ENCODE results near the gene ESM1.

The ESM1 gene

GRCh38 chr5:55030676-55031369 lies 45.4 kb upstream of the ESM1 start:
- no peaks in the 10 kb centered on the region for H3K9me2 ChIP-seq (replicated peaks; ENCODE audit: low read depth, low read length)
- TF ChIP-seq CTCF (conservative IDR thresholded peaks at IDR 0.05; ENCODE audit: low read length) (no peak), EZH2phosphoT487 (IDR thresholded peaks at IDR 0.05; ENCODE audit: borderline replicate concordance) (no peak)
- no peaks in the 10 kb centered on the region for H3K27me3 ChIP-seq (ENCODE audit: insufficient read depth, low read length, poor library complexity, severe bottlenecking)
- no peaks in the 10 kb centered on the region for H3K36me3 ChIP-seq (ENCODE audit: insufficient read depth, low read length)
- no peaks in the 10 kb centered on the region for H4K20me1 ChIP-seq (ENCODE audit: insufficient read depth, low read length, poor library complexity, severe bottlenecking)
- no peaks in the 10 kb centered on the region for H3F3A ChIP-seq (ENCODE audit: low read depth)
- no peak overlapping the region for H3K4me2 ChIP-seq (ENCODE audit: low read depth, low read length, poor library complexity, severe bottlenecking)
- no peak overlapping the region for H3K4me3 ChIP-seq (ENCODE audit: low read length, poor library complexity, severe bottlenecking)
- no peaks in the 10 kb centered on the region; the same call in 1 of the 2 replicates for H3K9me3 ChIP-seq (ENCODE audit: insufficient read depth, low read depth, low read length)
- no peak overlapping the region for H2AFZ ChIP-seq (ENCODE audit: low read length)
- no peaks in the 10 kb centered on the region for H3K79me2 ChIP-seq (ENCODE audit: insufficient read depth, low read length)
- no peak overlapping the region for H3K9ac ChIP-seq (ENCODE audit: low read depth, low read length, poor library complexity, severe bottlenecking)
- H3K4me1 ChIP-seq (ENCODE audit: insufficient read depth, low read length, poor library complexity, severe bottlenecking): peaks cover 34% of the 10 kb centered on the region

DNA sequence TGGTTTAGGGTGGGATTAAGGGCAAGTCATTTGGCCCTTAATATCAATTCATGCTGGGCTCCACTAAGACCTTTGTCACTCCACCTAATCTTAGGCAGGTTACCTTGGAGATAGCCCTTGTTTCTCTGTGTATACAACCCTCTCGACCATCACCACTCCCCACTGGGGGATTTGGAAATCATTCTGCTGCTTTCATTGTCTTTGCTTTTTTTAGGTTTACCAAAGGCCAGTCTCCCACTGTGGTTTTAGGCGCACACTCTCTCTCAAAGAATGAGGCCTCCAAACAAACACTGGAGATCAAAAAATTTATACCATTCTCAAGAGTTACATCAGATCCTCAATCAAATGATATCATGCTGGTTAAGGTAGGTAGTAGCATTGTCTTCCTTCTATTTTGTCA lies 44.8 kb upstream of the ESM1 start:
- peaks cover 34% of the 10 kb centered on the region for H3K4me1 ChIP-seq (ENCODE audit: insufficient read depth, low read length, poor library complexity, severe bottlenecking)
- H3K36me3 ChIP-seq (ENCODE audit: insufficient read depth, low read length): no peaks in the 10 kb centered on the region
- no peak overlapping the region for H3K9ac ChIP-seq (ENCODE audit: low read depth, low read length, poor library complexity, severe bottlenecking)
- H3K79me2 ChIP-seq (ENCODE audit: insufficient read depth, low read length): no peaks in the 10 kb centered on the region
- no peak for TF ChIP-seq EZH2phosphoT487 (IDR thresholded peaks at IDR 0.05; ENCODE audit: borderline replicate concordance)
- no peak for TF ChIP-seq CTCF (conservative IDR thresholded peaks at IDR 0.05; ENCODE audit: low read length)
- no peak overlapping the region for H2AFZ ChIP-seq (ENCODE audit: low read length)
- no peak overlapping the region for H3K4me2 ChIP-seq (ENCODE audit: low read depth, low read length, poor library complexity, severe bottlenecking)
- no peaks in the 10 kb centered on the region; the same call in 1 of the 2 replicates for H3K9me3 ChIP-seq (ENCODE audit: insufficient read depth, low read depth, low read length)
- H3K9me2 ChIP-seq (replicated peaks; ENCODE audit: low read depth, low read length): no peaks in the 10 kb centered on the region
- no peaks in the 10 kb centered on the region for H3K27me3 ChIP-seq (ENCODE audit: insufficient read depth, low read length, poor library complexity, severe bottlenecking)
- H3K4me3 ChIP-seq (ENCODE audit: low read length, poor library complexity, severe bottlenecking): no peak overlapping the region
- H3F3A ChIP-seq (ENCODE audit: low read depth): no peaks in the 10 kb centered on the region
- no peaks in the 10 kb centered on the region for H4K20me1 ChIP-seq (ENCODE audit: insufficient read depth, low read length, poor library complexity, severe bottlenecking)

- TF ChIP-seq EZH2phosphoT487 (IDR thresholded peaks at IDR 0.05; ENCODE audit: borderline replicate concordance): no peak
- no peak for TF ChIP-seq CTCF (conservative IDR thresholded peaks at IDR 0.05; ENCODE audit: low read length)
- Histone ChIP-seq H3K27me3 (ENCODE audit: insufficient read depth, low read length, poor library complexity, severe bottlenecking) (no peaks in the 10 kb centered on the region), H3K4me3 (ENCODE audit: low read length, poor library complexity, severe bottlenecking) (peak overlapping the region; percentile 13), H3K4me1 (ENCODE audit: insufficient read depth, low read length, poor library complexity, severe bottlenecking) (peaks cover 34% of the 10 kb centered on the region), H3K4me2 (ENCODE audit: low read depth, low read length, poor library complexity, severe bottlenecking) (peak overlapping the region; percentile 52), H4K20me1 (ENCODE audit: insufficient read depth, low read length, poor library complexity, severe bottlenecking) (no peaks in the 10 kb centered on the region), H3K36me3 (ENCODE audit: insufficient read depth, low read length) (no peaks in the 10 kb centered on the region), H3K9ac (ENCODE audit: low read depth, low read length, poor library complexity, severe bottlenecking) (no peak overlapping the region), H3K9me3 (ENCODE audit: insufficient read depth, low read depth, low read length) (no peaks in the 10 kb centered on the region; the same call in 1 of the 2 replicates), H2AFZ (ENCODE audit: low read length) (no peak overlapping the region), H3K79me2 (ENCODE audit: insufficient read depth, low read length) (no peaks in the 10 kb centered on the region), H3F3A (ENCODE audit: low read depth) (no peaks in the 10 kb centered on the region), H3K9me2 (replicated peaks; ENCODE audit: low read depth, low read length) (no peaks in the 10 kb centered on the region)
These were observed 42.2 kb upstream of the ESM1 start for GRCh38 chr5:55027595-55027994.

Measured in Loucy (cell line).